ENCODE results near the gene PGAP2. TPM values are rescaled to one million over a fixed set of nuclear protein-coding genes. Genes with fewer than 3 reads are reported as not detected.

Gene PGAP2
- total and polyA plus RNA-seq, 2 of the 13 experiments (the other 11 are each of a cell fraction or from before 2014, with no cell fraction given): 21.5 to 47.8 TPM

GRCh38 chr11:3854977-3855807 lies 46.8 kb downstream of the PGAP2 start, which contains the start of gene STIM1 (continued):
- TF ChIP-seq MXD1 (CRISPR knock-in tag; IDR thresholded peaks at IDR 0.05) (0 out of 2 replicates have a peak, but pooled peaks have one; percentile 69), KDM5A (IDR thresholded peaks at IDR 0.05; ENCODE audit: borderline replicate concordance, low read length) (peak; percentile 57; the same call in 1 of the 2 replicates), ARHGAP35 (CRISPR knock-in tag; IDR thresholded peaks at IDR 0.05; ENCODE audit: borderline replicate concordance) (no peak; the same call in 1 of the 2 replicates), RBM22 (optimal IDR thresholded peaks at IDR 0.05; ENCODE audit: low read length) (no peak), TEAD2 (CRISPR knock-in tag; IDR thresholded peaks at IDR 0.05) (no peak), KDM6A (CRISPR knock-in tag; IDR thresholded peaks at IDR 0.05; ENCODE audit: low read depth) (no peak), ATRX (CRISPR knock-in tag; IDR thresholded peaks at IDR 0.05; ENCODE audit: borderline replicate concordance) (no peak), MYNN (CRISPR knock-in tag; IDR thresholded peaks at IDR 0.05; ENCODE audit: low read depth) (no peak), PRPF4 (IDR thresholded peaks at IDR 0.05; ENCODE audit: low read depth, low read length, poor library complexity, severe bottlenecking) (no peak), ZSCAN21 (CRISPR knock-in tag; IDR thresholded peaks at IDR 0.05; ENCODE audit: borderline replicate concordance) (no peak), ZBTB43 (CRISPR knock-in tag; conservative IDR thresholded peaks at IDR 0.05) (no peak), TBX2 (CRISPR knock-in tag; IDR thresholded peaks at IDR 0.05; ENCODE audit: borderline replicate concordance) (peak; percentile 46; the same call in 1 of the 2 replicates), CREB1 (IDR thresholded peaks at IDR 0.05) (no peak), CREB1 (CRISPR knock-in tag; IDR thresholded peaks at IDR 0.05) (peak; percentile 61), ZNF24 (IDR thresholded peaks at IDR 0.05) (no peak), NPAS2 (CRISPR knock-in tag; IDR thresholded peaks at IDR 0.05; ENCODE audit: borderline replicate concordance) (no peak), SUZ12 (IDR thresholded peaks at IDR 0.05; ENCODE audit: low read depth, low read length) (no peak), PPARG (CRISPR knock-in tag; conservative IDR thresholded peaks at IDR 0.05) (0 out of 2 replicates have a peak, but pooled peaks have one; percentile 14), KLF16 (CRISPR knock-in tag; IDR thresholded peaks at IDR 0.05) (peak in 1 of 2 experiments; percentile 86; a peak in 1 of 4 replicates), SNRNP70 (IDR thresholded peaks at IDR 0.05; ENCODE audit: low read depth, low read length) (no peak), SRSF1 (optimal IDR thresholded peaks at IDR 0.05; ENCODE audit: low read depth, low read length) (peak; percentile 36), ZBTB39 (CRISPR knock-in tag; IDR thresholded peaks at IDR 0.05) (peak; percentile 22; the same call in 1 of the 2 replicates), RBFOX2 (IDR thresholded peaks at IDR 0.05; ENCODE audit: low read depth, low read length) (peak; percentile 70), HNF4A (CRISPR knock-in tag; IDR thresholded peaks at IDR 0.05) (peak; percentile 30; the same call in 1 of the 2 replicates), ZNF672 (CRISPR knock-in tag; IDR thresholded peaks at IDR 0.05) (no peak), RXRB (CRISPR knock-in tag; IDR thresholded peaks at IDR 0.05; ENCODE audit: borderline replicate concordance) (no peak; the same call in 1 of the 2 replicates), ZNF614 (CRISPR knock-in tag; IDR thresholded peaks at IDR 0.05; ENCODE audit: borderline replicate concordance) (peak; percentile 27; the same call in 1 of the 2 replicates), TCF7 (IDR thresholded peaks at IDR 0.05; ENCODE audit: low read depth) (no peak)

All from HepG2 (cell line).